Measurements from ENCODE around the gene SYT6.
"Not testable (repeated sequence)": the region's sequence is repeated elsewhere in the genome, so short reads cannot be mapped to it uniquely, and the experiment has no call there.

Gene SYT6

DNA sequence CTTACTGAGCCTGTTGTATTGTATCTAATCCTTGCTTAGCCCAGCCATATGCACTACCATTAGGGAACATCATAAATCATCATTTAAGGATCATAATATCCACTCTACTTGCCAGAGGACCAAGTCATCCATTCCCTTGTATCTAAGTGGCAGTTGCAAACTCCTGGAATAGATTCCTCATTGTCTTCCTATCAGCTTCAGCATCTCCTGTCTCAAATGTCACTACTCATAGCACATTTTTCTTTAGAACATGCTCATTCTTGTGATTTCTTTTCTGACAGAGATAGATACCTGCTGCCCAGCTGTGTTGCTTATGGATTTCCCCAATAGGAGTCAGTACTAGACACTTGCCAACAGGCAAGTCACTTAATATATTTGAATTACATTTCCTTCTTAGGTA, 90.1 kb downstream of the SYT6 start:
- no peak for DNase-seq

DNA sequence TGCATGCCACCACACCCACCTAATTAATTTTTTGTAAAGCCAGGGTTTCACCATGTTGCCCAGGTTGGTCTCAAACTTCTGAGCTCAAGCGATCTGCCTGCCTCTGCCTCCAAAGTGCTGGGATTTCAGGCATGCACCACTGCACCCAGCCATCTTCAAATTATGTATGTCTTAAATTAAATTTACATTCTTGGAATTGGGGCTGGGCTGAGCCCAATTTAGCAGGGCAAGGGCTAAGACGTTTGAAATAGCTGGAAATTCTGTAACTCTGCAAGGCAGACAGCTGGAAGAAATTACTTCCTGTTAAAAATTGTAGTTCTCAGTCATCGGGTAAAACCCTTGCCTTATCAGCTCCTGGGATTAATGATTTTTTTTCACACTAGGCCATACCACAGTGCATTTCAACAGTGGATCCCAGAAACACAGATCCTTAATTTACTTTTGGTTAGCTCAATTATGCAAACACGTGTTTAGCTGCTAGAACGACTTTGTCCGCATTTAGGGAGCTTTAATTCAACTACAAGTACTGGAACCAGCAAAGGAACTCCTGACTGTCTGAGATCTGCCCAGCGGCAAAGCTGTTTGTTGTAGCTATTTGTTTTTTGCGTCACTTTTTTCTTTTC, 91.1 kb downstream of the SYT6 start:
- no peak for DNase-seq

GRCh38 chr1:114061121-114061830, 92.4 kb downstream of the SYT6 start:
- DNase-seq: no peak

DNA sequence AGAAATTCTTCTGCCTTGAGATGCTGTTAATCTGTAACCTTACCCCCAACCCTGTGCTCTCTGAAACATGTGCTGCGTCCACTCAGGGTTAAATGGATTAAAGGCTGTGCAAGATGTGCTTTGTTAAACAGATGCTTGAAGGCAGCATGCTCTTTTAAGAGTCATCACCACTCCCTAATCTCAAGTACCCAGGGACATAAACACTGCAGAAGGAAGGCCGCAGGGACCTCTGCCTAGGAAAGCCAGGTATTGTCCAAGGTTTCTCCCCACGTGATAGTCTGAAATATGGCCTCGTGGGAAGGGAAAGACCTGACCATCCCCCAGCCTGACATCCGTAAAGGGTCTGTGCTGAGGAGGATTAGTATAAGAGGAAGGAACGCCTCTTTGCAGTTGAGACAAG, 95.4 kb downstream of the SYT6 start:
- DNase-seq: not testable (repeated sequence)

DNA sequence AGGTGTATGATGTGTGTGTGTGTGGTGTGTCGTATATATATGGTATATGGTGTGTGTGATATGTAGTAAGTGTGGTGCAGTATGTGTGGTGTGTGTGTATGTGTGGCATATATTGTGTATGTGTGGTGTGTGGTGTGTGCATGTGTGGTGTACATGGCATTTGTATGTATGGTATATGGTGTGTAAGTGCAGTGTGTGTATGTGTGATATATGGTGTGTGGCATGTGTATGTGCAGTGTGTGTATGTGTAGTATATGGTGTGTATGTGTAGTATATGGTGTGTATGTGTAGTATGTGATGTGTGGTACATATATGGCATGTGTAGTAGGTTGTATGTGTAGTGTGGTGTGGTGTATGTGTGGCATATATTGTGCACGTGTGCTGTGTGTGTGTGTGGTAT, 99.5 kb downstream of the SYT6 start:
- DNase-seq: no peak

GRCh38 chr1:114048232-114048631, 105.4 kb downstream of the SYT6 start:
- DNase-seq: no peak

- DNase-seq: no peak
Measured at GRCh38 chr1:114043548-114043947, 110.1 kb downstream of the SYT6 start.

GRCh38 chr1:114043054-114043453, 110.6 kb downstream of the SYT6 start:
- DNase-seq: no peak

- DNase-seq: peak; percentile 61
Measured at GRCh38 chr1:114040273-114041015, 113.2 kb downstream of the SYT6 start.

Data from SIG-M5 (cell line).